Fibroblast of pulmonary artery (primary cell): ENCODE measurements around the gene SEC31A.

Experiments
- DNase-seq: peaks from one replicate; pipeline ENCODE4 v3.0.0-alpha.2; 2010; ENCODE audit warnings: low read depth
- H3K4me3 ChIP-seq: replicated peaks from 2 replicates; pipeline ENCODE4 v1.5.1; 2011; ENCODE audit warnings: low read depth, mild to moderate bottlenecking, control low read depth, low read length, moderate library complexity
- CTCF ChIP-seq: IDR thresholded peaks from 2 replicates; pipeline ENCODE4 v1.5.1; 2011; ENCODE audit warnings: mild to moderate bottlenecking, control low read depth, low read length, inconsistent platforms; ENCODE audit errors: missing control alignments

SEC31A gene

GRCh38 chr4:82852751-82853285 lies 38.1 kb downstream of the SEC31A start:
- H3K4me3 ChIP-seq: no peak overlapping the region
- TF ChIP-seq CTCF: no peak
- DNase-seq: no peak

GRCh38 chr4:82851885-82852750 lies 38.8 kb downstream of the SEC31A start:
- peak; percentile 63 for TF ChIP-seq CTCF
- no peak overlapping the region for H3K4me3 ChIP-seq
- peak; percentile 68 for DNase-seq

- no peak overlapping the region for H3K4me3 ChIP-seq
- no peak for TF ChIP-seq CTCF
- no peak for DNase-seq
These were observed 39.6 kb downstream of the SEC31A start for GRCh38 chr4:82851318-82851717.

GRCh38 chr4:82850684-82851083 lies 40.3 kb downstream of the SEC31A start:
- no peak for DNase-seq
- no peak for TF ChIP-seq CTCF
- no peak overlapping the region for H3K4me3 ChIP-seq

DNA sequence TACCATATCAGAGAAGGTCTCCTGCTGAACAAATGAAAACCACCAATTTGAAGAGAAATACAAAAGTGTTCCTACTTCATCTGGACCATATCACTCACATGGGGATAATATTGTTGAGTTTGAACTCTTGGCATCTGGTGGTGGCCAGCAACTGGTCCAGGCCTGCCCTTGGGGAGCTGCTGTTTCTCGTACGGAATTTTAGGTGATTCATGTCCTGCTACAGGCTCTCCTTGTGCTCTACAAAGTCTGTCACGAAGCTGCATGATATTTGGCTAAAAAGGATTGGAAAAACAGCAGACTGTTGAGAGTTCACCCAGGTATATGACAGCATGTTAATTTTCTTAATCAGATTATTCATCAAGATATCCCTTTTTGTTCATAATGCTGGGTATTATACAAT lies 42.2 kb downstream of the SEC31A start:
- no peak overlapping the region for H3K4me3 ChIP-seq
- no peak for TF ChIP-seq CTCF
- DNase-seq: no peak

DNA sequence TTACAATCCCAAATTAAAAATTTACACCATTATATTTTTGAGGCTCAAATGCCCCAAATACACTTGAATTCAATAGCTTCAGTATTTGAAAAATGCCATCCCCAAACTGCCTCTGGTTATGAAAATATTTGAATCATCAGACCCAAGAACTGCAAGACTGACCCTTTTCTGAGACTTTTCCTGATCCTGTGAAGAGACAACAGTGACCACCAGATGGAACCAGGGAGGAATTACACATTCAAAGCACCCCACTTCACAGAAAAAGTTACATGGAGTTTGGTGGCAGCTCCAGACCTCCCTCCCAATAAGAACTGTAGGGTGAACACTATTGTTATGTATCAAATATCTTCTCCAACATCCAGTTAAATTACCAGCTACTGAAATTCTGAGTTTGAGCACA lies 48.4 kb downstream of the SEC31A start:
- peak; percentile 45 for DNase-seq
- TF ChIP-seq CTCF: peak; percentile 58
- no peak overlapping the region for H3K4me3 ChIP-seq
